ENCODE data around the gene RUFY2. TPM values are rescaled to one million over a fixed set of nuclear protein-coding genes. Genes with fewer than 3 reads are reported as not detected.
"Not testable (repeated sequence)": the region's sequence is repeated elsewhere in the genome, so short reads cannot be mapped to it uniquely, and the experiment has no call there.

Gene RUFY2
- polyA plus RNA-seq, 1 donor, result 25.4 TPM

DNA sequence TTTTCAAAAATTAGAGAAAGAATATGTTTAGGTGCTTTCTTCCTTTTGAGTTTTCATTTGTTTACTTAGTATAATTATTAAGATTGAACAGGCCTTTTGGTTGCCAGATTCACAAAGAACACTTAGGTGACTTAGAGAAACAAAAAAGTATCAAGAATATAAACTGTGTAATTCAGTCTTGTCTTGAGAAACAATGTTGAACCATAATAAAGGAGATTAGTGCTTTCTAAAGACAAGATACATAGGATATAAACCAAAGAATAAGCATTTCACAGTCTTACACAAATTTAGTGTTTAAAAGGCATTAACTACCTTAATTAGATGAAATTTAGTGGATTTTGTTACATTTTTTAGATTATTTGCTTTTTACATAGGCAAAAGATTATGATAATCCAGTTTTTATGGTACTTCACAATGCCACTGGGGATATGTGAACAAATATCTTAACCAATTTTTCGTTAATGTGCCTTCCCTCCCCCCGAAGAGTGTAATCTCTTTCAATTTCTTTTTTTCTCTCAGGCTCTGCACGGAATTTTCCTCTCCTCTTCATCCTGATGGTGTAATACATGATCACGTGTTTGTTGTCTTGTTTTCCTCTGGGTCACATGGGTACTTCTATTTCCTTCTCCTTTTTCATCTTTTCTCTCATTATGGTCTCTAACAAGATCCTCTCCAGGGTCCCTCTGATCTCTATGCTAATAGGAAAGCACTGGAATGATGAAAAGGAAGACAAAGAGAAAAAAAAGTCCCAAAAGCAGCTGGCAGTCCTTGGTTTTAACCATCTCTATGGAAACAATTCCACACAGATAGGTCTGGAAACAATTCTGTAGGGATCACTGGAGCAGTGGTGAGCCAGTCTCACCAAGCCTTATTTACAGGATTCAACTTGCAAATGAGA, 78.9 kb downstream of the RUFY2 start:
- peaks cover 13% of the 10 kb centered on the region for H3K4me1 ChIP-seq (ENCODE audit: control insufficient read depth, insufficient read depth, low read length)
- peak overlapping the region; percentile 59 for H3K27ac ChIP-seq (ENCODE audit: low read length)
- no peaks in the 10 kb centered on the region for H3K27me3 ChIP-seq (ENCODE audit: control insufficient read depth, insufficient read depth, low read length)
- no peaks in the 10 kb centered on the region for H3K9me3 ChIP-seq (ENCODE audit: control insufficient read depth, low read depth, low read length)
- DNase-seq, result peak in 1 of 2 donors; percentile 48
- no peak overlapping the region for H3K4me3 ChIP-seq (ENCODE audit: low read length)
- H3K36me3 ChIP-seq (ENCODE audit: control insufficient read depth, insufficient read depth, low read length), result no peaks in the 10 kb centered on the region
- 50% methylated on average over 4 of the region's 4 CpGs for WGBS (ENCODE audit: insufficient coverage, low lambda C conversion rate)

DNA sequence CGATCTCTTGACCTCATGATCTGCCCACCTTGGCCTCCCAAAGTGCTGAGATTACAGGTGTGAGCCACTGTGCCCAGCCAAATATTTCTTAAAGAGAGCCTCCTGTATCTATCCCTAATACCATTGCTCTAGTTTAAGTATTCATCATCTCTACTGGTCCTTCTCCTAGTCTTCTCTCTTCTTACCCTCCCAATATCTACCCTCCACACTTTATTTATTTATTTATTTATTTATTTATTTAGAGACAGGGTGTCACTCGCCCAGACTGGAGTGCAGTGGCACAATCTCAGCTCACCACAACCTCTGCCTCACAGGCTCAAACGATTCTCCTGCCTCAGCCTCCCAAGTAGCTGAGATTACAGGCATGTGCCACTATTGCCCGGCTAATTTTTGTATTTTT, 82.7 kb downstream of the RUFY2 start:
- H3K27ac ChIP-seq (ENCODE audit: low read length); H3K36me3 ChIP-seq (ENCODE audit: control insufficient read depth, insufficient read depth, low read length); H3K4me1 ChIP-seq (ENCODE audit: control insufficient read depth, insufficient read depth, low read length); H3K9me3 ChIP-seq (ENCODE audit: control insufficient read depth, low read depth, low read length); DNase-seq; H3K27me3 ChIP-seq (ENCODE audit: control insufficient read depth, insufficient read depth, low read length); H3K4me3 ChIP-seq (ENCODE audit: low read length): not testable (repeated sequence)
- no CpG with 5 or more reads among the region's 4 CpGs for WGBS (ENCODE audit: insufficient coverage, low lambda C conversion rate)

DNA sequence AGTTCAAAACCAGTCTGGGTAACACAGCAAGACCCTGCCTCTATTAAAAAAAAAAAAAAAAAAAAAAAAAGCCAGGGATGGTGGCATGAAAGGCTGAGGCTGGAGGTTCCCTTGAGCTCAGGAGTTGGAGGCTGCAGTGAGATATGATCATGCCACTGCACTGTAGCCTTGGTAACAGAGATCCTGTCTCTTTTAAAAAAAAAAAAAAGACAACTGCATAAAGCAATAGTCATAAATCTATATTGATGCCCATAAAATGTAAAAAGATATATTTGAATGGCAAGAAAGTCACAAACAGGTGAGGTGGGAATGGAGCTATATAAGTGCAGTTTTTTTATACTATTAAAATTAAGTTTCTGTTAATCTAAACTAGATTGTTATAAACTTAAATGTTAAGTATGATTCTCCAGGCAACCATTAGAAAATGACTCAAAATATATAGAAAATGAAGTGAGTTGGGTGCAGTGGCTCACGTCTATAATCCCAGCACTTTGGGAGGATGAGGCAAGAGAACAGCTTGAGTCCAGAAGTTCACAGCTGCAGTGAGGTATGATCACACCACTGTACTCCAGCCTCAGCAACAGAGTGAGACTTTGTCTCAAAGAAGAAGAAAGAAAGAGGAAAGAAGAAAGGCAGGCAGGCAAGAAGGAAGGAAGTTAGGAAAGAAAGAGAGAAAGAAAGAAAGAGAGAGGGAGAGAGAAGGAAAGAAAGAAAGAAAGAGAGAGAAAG, 88.6 kb downstream of the RUFY2 start:
- Histone ChIP-seq H3K36me3 (ENCODE audit: control insufficient read depth, insufficient read depth, low read length) (no peaks in the 10 kb centered on the region), H3K27ac (ENCODE audit: low read length) (peak overlapping the region; percentile 79), H3K4me3 (ENCODE audit: low read length) (no peak overlapping the region), H3K9me3 (ENCODE audit: control insufficient read depth, low read depth, low read length) (peaks cover 21% of the 10 kb centered on the region), H3K4me1 (ENCODE audit: control insufficient read depth, insufficient read depth, low read length) (peaks cover 2% of the 10 kb centered on the region), H3K27me3 (ENCODE audit: control insufficient read depth, insufficient read depth, low read length) (no peaks in the 10 kb centered on the region)
- no CpG with 5 or more reads among the region's 1 CpG for WGBS (ENCODE audit: insufficient coverage, low lambda C conversion rate)
- DNase-seq, result peak; percentile 70 to 81

DNA sequence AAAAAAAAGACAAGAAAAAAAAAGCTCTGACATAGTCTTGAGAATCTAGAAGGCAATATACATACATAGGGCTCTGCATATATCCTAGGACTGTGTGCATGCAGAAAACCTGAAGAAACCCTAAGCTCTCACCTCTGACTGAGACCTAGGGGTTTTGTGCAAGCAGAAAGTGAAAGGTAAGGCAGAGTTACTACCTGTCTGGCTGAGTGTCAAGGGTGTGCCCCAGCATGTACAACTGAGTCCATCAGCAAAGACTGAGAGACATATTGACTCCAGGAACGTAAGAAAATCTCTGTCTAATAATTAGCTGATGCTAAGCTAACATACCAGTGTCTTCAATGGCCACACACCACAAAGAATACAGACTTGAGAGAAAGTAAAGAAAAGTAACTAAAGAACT, 91.5 kb downstream of the RUFY2 start:
- Histone ChIP-seq H3K4me1 (ENCODE audit: control insufficient read depth, insufficient read depth, low read length) (peaks cover 2% of the 10 kb centered on the region), H3K27me3 (ENCODE audit: control insufficient read depth, insufficient read depth, low read length) (no peaks in the 10 kb centered on the region), H3K9me3 (ENCODE audit: control insufficient read depth, low read depth, low read length) (peaks cover 21% of the 10 kb centered on the region), H3K4me3 (ENCODE audit: low read length) (no peak overlapping the region), H3K27ac (ENCODE audit: low read length) (no peak overlapping the region), H3K36me3 (ENCODE audit: control insufficient read depth, insufficient read depth, low read length) (no peaks in the 10 kb centered on the region)
- WGBS (ENCODE audit: insufficient coverage, low lambda C conversion rate), result no CpG with 5 or more reads among the region's 1 CpG
- DNase-seq, result no peak

DNA sequence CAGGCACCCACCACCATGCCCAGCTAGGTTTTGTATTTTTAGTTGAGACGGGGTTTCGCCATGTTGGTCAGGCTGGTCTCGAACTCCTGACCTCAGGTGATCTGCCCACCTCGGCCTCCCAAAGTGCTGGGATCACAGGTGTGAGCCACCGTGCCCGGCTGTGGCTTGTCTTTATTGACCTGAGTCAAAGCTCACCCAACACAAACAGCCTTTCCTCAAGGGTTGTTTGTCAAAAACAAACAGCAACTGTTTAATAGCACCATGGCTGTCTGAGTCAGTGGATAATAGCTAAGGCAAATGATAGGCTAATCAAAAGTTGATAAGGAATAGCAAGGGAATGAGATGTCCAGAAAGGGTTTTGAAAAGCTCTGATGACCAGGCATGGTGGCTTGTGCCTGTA, 92.1 kb downstream of the RUFY2 start:
- H3K9me3 ChIP-seq (ENCODE audit: control insufficient read depth, low read depth, low read length), result peaks cover 21% of the 10 kb centered on the region
- DNase-seq; H3K36me3 ChIP-seq (ENCODE audit: control insufficient read depth, insufficient read depth, low read length); H3K4me1 ChIP-seq (ENCODE audit: control insufficient read depth, insufficient read depth, low read length); H3K27ac ChIP-seq (ENCODE audit: low read length); H3K4me3 ChIP-seq (ENCODE audit: low read length); H3K27me3 ChIP-seq (ENCODE audit: control insufficient read depth, insufficient read depth, low read length): not testable (repeated sequence)
- WGBS (ENCODE audit: insufficient coverage, low lambda C conversion rate), result no CpG with 5 or more reads among the region's 6 CpGs

DNA sequence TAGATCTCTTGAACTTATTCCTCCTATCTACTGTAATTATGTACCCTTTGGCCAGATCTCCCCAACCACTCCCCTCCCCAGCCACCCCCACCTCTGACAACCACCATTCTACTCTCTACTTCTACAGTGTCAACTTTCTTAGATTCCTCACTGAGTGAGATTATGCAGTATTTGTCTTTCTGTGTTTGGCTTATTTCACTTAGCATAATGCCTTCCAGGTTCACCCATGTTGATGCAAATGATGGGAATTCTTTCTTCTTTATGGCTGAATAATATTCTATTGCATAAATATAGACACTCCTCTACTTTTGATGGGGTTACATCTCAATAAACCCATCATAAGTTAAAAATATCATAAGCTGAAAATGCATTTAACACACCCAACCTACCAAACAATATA, 96.5 kb downstream of the RUFY2 start:
- DNase-seq, result no peak
- H3K4me1 ChIP-seq (ENCODE audit: control insufficient read depth, insufficient read depth, low read length), result no peaks in the 10 kb centered on the region

DNA sequence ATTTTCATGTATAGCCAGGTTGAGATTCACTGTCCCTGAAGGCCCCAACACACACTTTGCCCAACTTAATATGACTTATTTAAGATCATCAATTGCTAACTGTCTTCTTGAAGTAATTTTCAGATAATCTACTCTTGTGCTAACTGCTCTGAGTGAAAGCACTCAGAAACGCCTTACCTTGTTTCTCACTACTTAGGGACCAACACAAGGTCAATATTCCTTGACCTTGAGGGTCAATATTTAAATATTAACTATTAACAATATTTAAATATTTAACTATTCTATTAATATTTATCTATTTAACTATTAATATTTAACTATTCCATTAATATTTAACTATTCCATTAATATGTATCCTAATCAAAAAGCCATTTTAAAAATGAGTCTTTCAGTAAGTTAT, 101.2 kb downstream of the RUFY2 start:
- WGBS (ENCODE audit: insufficient coverage, low lambda C conversion rate), result no CpG with 5 or more reads among the region's 1 CpG
- H3K27me3 ChIP-seq (ENCODE audit: control insufficient read depth, insufficient read depth, low read length), result no peaks in the 10 kb centered on the region
- DNase-seq, result peak in 1 of 2 donors; percentile 68
- H3K27ac ChIP-seq (ENCODE audit: low read length), result peak overlapping the region; percentile 82
- peaks cover 4% of the 10 kb centered on the region for H3K36me3 ChIP-seq (ENCODE audit: control insufficient read depth, insufficient read depth, low read length)
- no peaks in the 10 kb centered on the region for H3K4me1 ChIP-seq (ENCODE audit: control insufficient read depth, insufficient read depth, low read length)
- H3K9me3 ChIP-seq (ENCODE audit: control insufficient read depth, low read depth, low read length), result no peaks in the 10 kb centered on the region
- peak overlapping the region; percentile 68 for H3K4me3 ChIP-seq (ENCODE audit: low read length)

More for the DNA sequence above, 96.5 kb downstream of the RUFY2 start:
- Histone ChIP-seq H3K27ac (ENCODE audit: low read length) (no peak overlapping the region), H3K36me3 (ENCODE audit: control insufficient read depth, insufficient read depth, low read length) (no peaks in the 10 kb centered on the region), H3K27me3 (ENCODE audit: control insufficient read depth, insufficient read depth, low read length) (no peaks in the 10 kb centered on the region), H3K4me3 (ENCODE audit: low read length) (no peak overlapping the region), H3K9me3 (ENCODE audit: control insufficient read depth, low read depth, low read length) (no peaks in the 10 kb centered on the region)

DNA sequence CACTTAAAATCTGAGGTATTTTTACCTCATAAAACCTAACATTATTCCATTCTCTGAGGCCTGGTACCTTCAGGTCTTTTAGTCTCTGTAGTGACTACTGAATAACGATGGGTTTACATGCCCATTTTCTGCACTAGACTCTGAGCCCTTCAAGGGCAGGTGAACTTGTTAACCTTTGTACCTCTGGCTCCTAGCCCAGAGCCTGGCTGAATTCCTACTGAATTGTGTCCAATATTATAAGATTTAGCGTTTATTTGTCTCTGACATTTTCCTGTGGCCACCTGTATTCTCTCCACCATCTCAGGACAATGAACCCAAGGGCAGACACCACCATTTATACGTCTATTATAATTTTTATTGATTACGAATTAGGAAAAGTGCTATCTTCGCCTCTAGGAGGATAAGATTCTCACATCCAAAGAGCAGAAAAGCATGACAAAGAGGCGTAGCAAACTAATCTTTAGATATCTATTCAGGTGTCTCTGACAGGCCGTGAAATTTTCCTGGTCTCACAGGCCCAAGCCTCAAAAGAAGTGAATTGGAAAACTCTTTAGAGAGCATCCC, 103.1 kb downstream of the RUFY2 start:
- Histone ChIP-seq H3K36me3 (ENCODE audit: control insufficient read depth, insufficient read depth, low read length) (peaks cover 11% of the 10 kb centered on the region), H3K9me3 (ENCODE audit: control insufficient read depth, low read depth, low read length) (no peaks in the 10 kb centered on the region), H3K4me3 (ENCODE audit: low read length) (peak overlapping the region; percentile 23), H3K27ac (ENCODE audit: low read length) (peak overlapping the region; percentile 33), H3K27me3 (ENCODE audit: control insufficient read depth, insufficient read depth, low read length) (no peaks in the 10 kb centered on the region), H3K4me1 (ENCODE audit: control insufficient read depth, insufficient read depth, low read length) (peaks cover 6% of the 10 kb centered on the region)
- 80% methylated on average over 1 of the region's 7 CpGs for WGBS (ENCODE audit: insufficient coverage, low lambda C conversion rate)
- DNase-seq, result peak in 1 of 2 donors; percentile 65

DNA sequence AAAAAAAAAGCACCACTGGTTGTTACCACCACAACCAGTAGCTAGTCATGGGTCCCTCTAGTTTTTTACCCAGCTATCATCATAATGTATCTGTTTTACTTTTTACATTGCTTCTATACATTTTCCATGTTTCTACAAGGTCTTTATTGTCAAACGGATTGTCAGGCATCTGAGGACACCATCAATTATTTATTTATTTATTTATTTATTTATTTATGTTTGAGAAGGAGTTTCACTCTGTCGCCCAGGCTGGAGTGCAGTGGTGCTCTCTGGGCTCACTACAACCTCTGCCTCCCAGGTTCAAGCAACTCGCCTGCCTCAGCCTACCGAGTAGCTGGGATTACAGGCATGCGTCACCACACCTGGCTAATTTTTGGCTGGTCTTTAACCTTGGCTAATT, 104.2 kb downstream of the RUFY2 start:
- Histone ChIP-seq H3K4me3 (ENCODE audit: low read length) (no peak overlapping the region), H3K4me1 (ENCODE audit: control insufficient read depth, insufficient read depth, low read length) (peaks cover 6% of the 10 kb centered on the region), H3K36me3 (ENCODE audit: control insufficient read depth, insufficient read depth, low read length) (peaks cover 11% of the 10 kb centered on the region), H3K9me3 (ENCODE audit: control insufficient read depth, low read depth, low read length) (no peaks in the 10 kb centered on the region), H3K27ac (ENCODE audit: low read length) (no peak overlapping the region), H3K27me3 (ENCODE audit: control insufficient read depth, insufficient read depth, low read length) (no peaks in the 10 kb centered on the region)
- no peak for DNase-seq
- WGBS (ENCODE audit: insufficient coverage, low lambda C conversion rate), result no CpG with 5 or more reads among the region's 5 CpGs

DNA sequence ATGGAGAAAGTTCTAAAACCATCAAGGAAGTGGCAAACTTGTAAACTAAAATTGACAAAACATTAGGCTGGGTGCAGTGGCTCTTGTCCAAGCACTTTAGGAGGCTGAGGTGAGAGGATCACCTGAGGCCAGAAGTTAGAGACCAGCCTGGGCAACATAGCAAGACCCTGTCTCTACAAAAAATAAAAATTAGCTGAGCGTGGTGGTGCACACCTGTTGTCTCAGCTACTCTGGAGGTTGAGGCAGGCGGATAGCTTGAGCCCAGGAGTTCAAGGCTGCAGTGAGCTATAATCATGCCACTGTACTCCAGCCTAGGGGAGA, 104.6 kb downstream of the RUFY2 start:
- peaks cover 6% of the 10 kb centered on the region for H3K4me1 ChIP-seq (ENCODE audit: control insufficient read depth, insufficient read depth, low read length)
- H3K27me3 ChIP-seq (ENCODE audit: control insufficient read depth, insufficient read depth, low read length), result no peaks in the 10 kb centered on the region
- H3K9me3 ChIP-seq (ENCODE audit: control insufficient read depth, low read depth, low read length), result no peaks in the 10 kb centered on the region
- peaks cover 11% of the 10 kb centered on the region for H3K36me3 ChIP-seq (ENCODE audit: control insufficient read depth, insufficient read depth, low read length)
- no CpG with 5 or more reads among the region's 2 CpGs for WGBS (ENCODE audit: insufficient coverage, low lambda C conversion rate)
- no peak overlapping the region for H3K27ac ChIP-seq (ENCODE audit: low read length)
- H3K4me3 ChIP-seq (ENCODE audit: low read length), result no peak overlapping the region
- DNase-seq, result no peak
